GM19468 (cell line): Measurements from ENCODE around the gene ITPR2.
"Not testable (repeated sequence)": the region's sequence is repeated elsewhere in the genome, so short reads cannot be mapped to it uniquely, and the experiment has no call there.

Experiments used
- ATAC-seq: cut with Tn5 transposase; IDR thresholded peaks from one replicate; pipeline ENCODE4 v1.9.1; 2021; ENCODE audit warnings: mild to moderate bottlenecking, moderate library complexity, moderate number of reproducible peaks; ENCODE audit not compliant: unreplicated experiment; ENCODE audit errors: extremely low read depth

ITPR2 gene

GRCh38 chr12:26610774-26611173 is 222.2 kb downstream of the ITPR2 start:
- no peak for ATAC-seq

GRCh38 chr12:26609986-26610385 is 223.0 kb downstream of the ITPR2 start:
- ATAC-seq, result no peak

GRCh38 chr12:26608706-26609105 is 224.3 kb downstream of the ITPR2 start:
- no peak for ATAC-seq

- no peak for ATAC-seq
Observed at GRCh38 chr12:26608273-26608672, 224.7 kb downstream of the ITPR2 start.

- no peak for ATAC-seq
Observed at GRCh38 chr12:26606911-26607310, 226.1 kb downstream of the ITPR2 start.

GRCh38 chr12:26604813-26605212 is 228.2 kb downstream of the ITPR2 start:
- not testable (repeated sequence) for ATAC-seq

- ATAC-seq, result no peak
Observed at GRCh38 chr12:26599096-26599695, 233.8 kb downstream of the ITPR2 start.

GRCh38 chr12:26595806-26596205 is 237.2 kb downstream of the ITPR2 start:
- no peak for ATAC-seq

- ATAC-seq, result no peak
Observed at GRCh38 chr12:26580619-26581018, 252.4 kb downstream of the ITPR2 start.

GRCh38 chr12:26576266-26576665 is 256.7 kb downstream of the ITPR2 start:
- no peak for ATAC-seq

GRCh38 chr12:26573225-26573909 is 259.6 kb downstream of the ITPR2 start:
- no peak for ATAC-seq

- ATAC-seq, result no peak
Observed at GRCh38 chr12:26572137-26572536, 260.9 kb downstream of the ITPR2 start.

GRCh38 chr12:26571560-26571959 is 261.4 kb downstream of the ITPR2 start:
- ATAC-seq, result no peak

GRCh38 chr12:26567126-26567525 is 265.9 kb downstream of the ITPR2 start:
- ATAC-seq, result no peak

GRCh38 chr12:26566675-26567074 is 266.3 kb downstream of the ITPR2 start:
- ATAC-seq, result no peak

- ATAC-seq, result no peak
Observed at GRCh38 chr12:26566186-26566585, 266.8 kb downstream of the ITPR2 start.

- ATAC-seq, result no peak
Observed at GRCh38 chr12:26564391-26564790, 268.6 kb downstream of the ITPR2 start.

- ATAC-seq, result no peak
Observed at GRCh38 chr12:26563552-26563951, 269.4 kb downstream of the ITPR2 start.

GRCh38 chr12:26557326-26557725 is 275.7 kb downstream of the ITPR2 start:
- no peak for ATAC-seq

- no peak for ATAC-seq
Observed at GRCh38 chr12:26556916-26557315, 276.1 kb downstream of the ITPR2 start.

GRCh38 chr12:26555139-26555538 is 277.9 kb downstream of the ITPR2 start:
- no peak for ATAC-seq

GRCh38 chr12:26554332-26554731 is 278.7 kb downstream of the ITPR2 start:
- ATAC-seq, result no peak
